MM.1S (cell line): ENCODE measurements around the gene ST6GALNAC6.
"Not testable (repeated sequence)": the region's sequence is repeated elsewhere in the genome, so short reads cannot be mapped to it uniquely, and the experiment has no call there.

Experiments used
- DNase-seq: peaks from one replicate; pipeline ENCODE4 v3.0.0-alpha.2; 2015
- H2AFZ ChIP-seq: fragments of 300-600 bp; sonication (generic); 2 replicates; pipeline ENCODE4 v1.6.0; 2016; ENCODE audit warnings: antibody characterized with exemption, low read length
- H3F3A ChIP-seq: fragments of 300-600 bp; sonication (generic); 2 replicates; pipeline ENCODE4 v1.6.1; 2016; ENCODE audit warnings: mild to moderate bottlenecking, antibody characterized with exemption, low read length, moderate library complexity, mixed read lengths; ENCODE audit not compliant: insufficient read depth
- H3K27ac ChIP-seq: fragments of 300-600 bp; sonication (generic); 2 replicates; pipeline ENCODE4 v1.5.1; 2016; ENCODE audit warnings: mild to moderate bottlenecking, low read length
- H3K27me3 ChIP-seq: fragments of 300-600 bp; sonication (generic); replicated peaks from 2 replicates; pipeline ENCODE4 v1.6.0; 2016; ENCODE audit warnings: low read length; ENCODE audit not compliant: insufficient read depth
- H3K36me3 ChIP-seq: fragments of 300-600 bp; sonication (generic); replicated peaks from 2 replicates; pipeline ENCODE4 v1.6.1; 2016; ENCODE audit warnings: mild to moderate bottlenecking, low read length, mixed read lengths; ENCODE audit not compliant: insufficient read depth
- H3K4me1 ChIP-seq: fragments of 300-600 bp; sonication (generic); 2 replicates; pipeline ENCODE4 v1.6.1; 2016; ENCODE audit warnings: low read length, mixed read lengths
- H3K4me2 ChIP-seq: fragments of 300-600 bp; sonication (generic); 2 replicates; pipeline ENCODE4 v1.6.0; 2016; ENCODE audit warnings: low read depth, low read length
- H3K4me3 ChIP-seq: fragments of 300-600 bp; sonication (generic); 2 replicates; pipeline ENCODE4 v1.5.1; 2016; ENCODE audit warnings: low read length, mixed read lengths
- H3K79me2 ChIP-seq: fragments of 300-600 bp; sonication (generic); 2 replicates; pipeline ENCODE4 v1.6.1; 2016; ENCODE audit warnings: mixed run types, low read length, mixed read lengths
- H3K9ac ChIP-seq: fragments of 300-600 bp; sonication (generic); 2 replicates; pipeline ENCODE4 v1.6.1; 2016; ENCODE audit warnings: low read length, mixed read lengths
- H3K9me2 ChIP-seq: fragments of 300-600 bp; sonication (generic); replicated peaks from 2 replicates; pipeline ENCODE4 v1.6.1; 2016; ENCODE audit warnings: mild to moderate bottlenecking, low read length, mixed read lengths; ENCODE audit not compliant: insufficient read depth
- H3K9me3 ChIP-seq: fragments of 300-600 bp; sonication (generic); replicated peaks from 2 replicates; pipeline ENCODE4 v1.6.1; 2016; ENCODE audit warnings: mild to moderate bottlenecking, low read length, mixed read lengths; ENCODE audit not compliant: insufficient read depth
- H4K20me1 ChIP-seq: fragments of 300-600 bp; sonication (generic); 2 replicates; pipeline ENCODE4 v1.6.1; 2016; ENCODE audit warnings: mild to moderate bottlenecking, low read length, moderate library complexity, mixed read lengths; ENCODE audit not compliant: insufficient read depth
- EZH2 ChIP-seq: fragments of 300-600 bp; sonication (generic); optimal IDR thresholded peaks from 2 replicates; pipeline ENCODE3; 2017; ENCODE audit warnings: low read depth, mild to moderate bottlenecking, antibody characterized with exemption, low read length, mixed read lengths
- EZH2phosphoT487 ChIP-seq: fragments of 300-600 bp; sonication (generic); IDR thresholded peaks from 2 replicates; pipeline ENCODE4 v1.6.1; 2018; ENCODE audit warnings: antibody characterized with exemption, low read length
- TF ChIP-seq, protein P1 (sequence below): fragments of 300-600 bp; sonication (generic); IDR thresholded peaks from 2 replicates; pipeline ENCODE4 v1.5.1; 2016; ENCODE audit warnings: antibody characterized with exemption, low read length, mixed read lengths

The ST6GALNAC6 gene

GRCh38 chr9:127884427-127884911 is 14.9 kb downstream of the ST6GALNAC6 start:
- DNase-seq: no peak
- no peak for TF ChIP-seq EZH2
- TF ChIP-seq, protein P1, sequence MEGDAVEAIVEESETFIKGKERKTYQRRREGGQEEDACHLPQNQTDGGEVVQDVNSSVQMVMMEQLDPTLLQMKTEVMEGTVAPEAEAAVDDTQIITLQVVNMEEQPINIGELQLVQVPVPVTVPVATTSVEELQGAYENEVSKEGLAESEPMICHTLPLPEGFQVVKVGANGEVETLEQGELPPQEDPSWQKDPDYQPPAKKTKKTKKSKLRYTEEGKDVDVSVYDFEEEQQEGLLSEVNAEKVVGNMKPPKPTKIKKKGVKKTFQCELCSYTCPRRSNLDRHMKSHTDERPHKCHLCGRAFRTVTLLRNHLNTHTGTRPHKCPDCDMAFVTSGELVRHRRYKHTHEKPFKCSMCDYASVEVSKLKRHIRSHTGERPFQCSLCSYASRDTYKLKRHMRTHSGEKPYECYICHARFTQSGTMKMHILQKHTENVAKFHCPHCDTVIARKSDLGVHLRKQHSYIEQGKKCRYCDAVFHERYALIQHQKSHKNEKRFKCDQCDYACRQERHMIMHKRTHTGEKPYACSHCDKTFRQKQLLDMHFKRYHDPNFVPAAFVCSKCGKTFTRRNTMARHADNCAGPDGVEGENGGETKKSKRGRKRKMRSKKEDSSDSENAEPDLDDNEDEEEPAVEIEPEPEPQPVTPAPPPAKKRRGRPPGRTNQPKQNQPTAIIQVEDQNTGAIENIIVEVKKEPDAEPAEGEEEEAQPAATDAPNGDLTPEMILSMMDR: no peak
- no peak for TF ChIP-seq EZH2phosphoT487
- H3K27ac ChIP-seq: no peak overlapping the region
- no peak overlapping the region for H3K4me3 ChIP-seq
- no peak overlapping the region for H3K4me2 ChIP-seq
- H3K27me3 ChIP-seq: no peaks in the 10 kb centered on the region
- H3F3A ChIP-seq: no peaks in the 10 kb centered on the region
- no peaks in the 10 kb centered on the region for H3K4me1 ChIP-seq
- no peaks in the 10 kb centered on the region for H4K20me1 ChIP-seq
- no peaks in the 10 kb centered on the region for H3K9me3 ChIP-seq
- no peak overlapping the region for H3K9ac ChIP-seq
- no peaks in the 10 kb centered on the region for H3K9me2 ChIP-seq
- H3K79me2 ChIP-seq: no peaks in the 10 kb centered on the region
- no peak overlapping the region for H2AFZ ChIP-seq
- no peaks in the 10 kb centered on the region for H3K36me3 ChIP-seq

GRCh38 chr9:127883959-127884358 is 15.4 kb downstream of the ST6GALNAC6 start:
- Histone ChIP-seq H3K9ac (no peak overlapping the region), H3K9me3 (no peaks in the 10 kb centered on the region), H3K4me3 (no peak overlapping the region), H3K4me2 (no peak overlapping the region), H2AFZ (no peak overlapping the region), H3K9me2 (no peaks in the 10 kb centered on the region), H3K79me2 (no peaks in the 10 kb centered on the region), H3K4me1 (no peaks in the 10 kb centered on the region), H4K20me1 (no peaks in the 10 kb centered on the region), H3K27ac (no peak overlapping the region), H3K27me3 (no peaks in the 10 kb centered on the region), H3F3A (no peaks in the 10 kb centered on the region), H3K36me3 (no peaks in the 10 kb centered on the region)
- DNase-seq: no peak
- TF ChIP-seq EZH2phosphoT487 (no peak), EZH2 (no peak)
- TF ChIP-seq, protein P1: no peak

DNA sequence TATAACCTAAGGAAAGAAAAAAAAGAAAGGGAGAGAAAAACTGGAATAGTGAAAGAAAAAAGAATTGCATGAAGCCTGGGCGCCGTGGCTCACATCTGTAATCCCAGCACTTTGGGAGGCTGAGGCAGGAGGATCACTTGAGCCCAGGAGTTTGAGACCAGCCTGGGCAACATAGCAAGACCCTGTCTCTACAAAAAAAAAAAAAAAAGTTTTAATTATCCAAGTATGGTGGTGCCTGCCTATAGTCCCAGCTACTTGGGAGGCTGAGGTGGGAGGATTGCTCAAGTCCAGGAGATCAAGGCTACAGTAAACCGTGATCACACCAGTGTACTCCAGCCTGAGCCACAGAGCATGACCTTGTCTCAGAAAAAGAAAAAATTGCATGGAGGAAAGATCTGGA is 17.7 kb downstream of the ST6GALNAC6 start:
- not testable (repeated sequence) for H4K20me1 ChIP-seq, H3K27ac ChIP-seq, H3K79me2 ChIP-seq, H3K9me2 ChIP-seq, H3K27me3 ChIP-seq, H3K9me3 ChIP-seq, DNase-seq, H3K4me3 ChIP-seq, H3K4me2 ChIP-seq, H3K4me1 ChIP-seq, H3K9ac ChIP-seq, H2AFZ ChIP-seq, H3K36me3 ChIP-seq, H3F3A ChIP-seq

DNA sequence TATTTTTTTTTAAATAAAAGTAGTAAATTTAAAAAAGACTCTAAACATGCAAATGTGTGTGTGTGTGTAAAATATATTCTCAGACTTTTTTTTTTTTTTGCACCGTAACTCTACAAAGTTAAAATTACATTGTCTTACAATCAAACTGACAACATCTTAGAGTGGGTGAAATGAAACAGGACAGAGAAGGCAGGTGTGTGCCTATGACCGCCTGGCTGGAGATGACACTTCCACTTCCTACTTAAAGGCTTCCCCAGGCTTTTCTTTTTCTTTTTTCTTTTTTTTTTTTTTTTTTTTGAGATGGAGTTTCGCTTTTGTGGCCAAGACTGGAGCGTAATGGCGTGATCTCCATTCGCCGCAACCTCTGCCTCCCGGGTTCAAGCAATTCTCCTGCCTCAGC is 19.3 kb downstream of the ST6GALNAC6 start:
- Histone ChIP-seq H3K4me2 (no peak overlapping the region), H3K27ac (no peak overlapping the region), H3K4me1 (no peaks in the 10 kb centered on the region), H4K20me1 (no peaks in the 10 kb centered on the region), H3K9me3 (no peaks in the 10 kb centered on the region), H3K36me3 (no peaks in the 10 kb centered on the region), H3K4me3 (no peak overlapping the region), H3K9ac (no peak overlapping the region), H3K27me3 (no peaks in the 10 kb centered on the region), H3F3A (no peaks in the 10 kb centered on the region), H3K79me2 (no peaks in the 10 kb centered on the region), H3K9me2 (no peaks in the 10 kb centered on the region), H2AFZ (no peak overlapping the region)
- DNase-seq: no peak
- TF ChIP-seq, protein P1: no peak
- no peak for TF ChIP-seq EZH2
- no peak for TF ChIP-seq EZH2phosphoT487
